A549 (cell line): ENCODE results near the gene HMCN1. TPM values are rescaled to one million over a fixed set of nuclear protein-coding genes. Genes with fewer than 3 reads are reported as not detected.
A peak's percentile ranks its signal among the peaks of the same experiment; 100 is the strongest.

Experiments
- ATAC-seq, 2 experiments: fragments of 200-7000 bp in 1 of 2; fragments of >200 bp in 1 of 2; cut with Nextera tagmentation in 1 of 2; cut with Tn5 transposase in 1 of 2; 3 replicates each; pipeline versions ENCODE4 v1.8.0 to v1.9.1; 2018 to 2020; ENCODE audit warnings: mild to moderate bottlenecking in 1 of 2, moderate library complexity in 1 of 2
- CTCF ChIA-PET: fragments of 300-600 bp; sonication (Branson Sonifier 250); formaldehyde crosslinking; extraction: SDS; loops from one replicate; lab custom pipeline; 2021; ENCODE audit warnings: antibody characterized with exemption, inconsistent platforms; lab: Yijun Ruan, JAX
- POLR2A ChIA-PET: fragments of 350-600 bp; formaldehyde crosslinking; extraction: SDS; loops from one replicate; lab custom pipeline; 2021; ENCODE audit warnings: antibody characterized with exemption, inconsistent platforms; lab: Yijun Ruan, JAX
- DNase-seq, 2 experiments: peaks; one replicate each; pipeline versions ENCODE4 v3.0.0 to v3.0.0-alpha.2; 2011 to 2016; ENCODE audit warnings: low read depth in 1 of 2, low spot score in 1 of 2
- FAIRE-seq: peaks from 2 replicates; lab custom pipeline; 2011; peaks lifted over from hg19 to GRCh38; lab: Jason Lieb, UNC
- H3K27ac ChIP-seq, 2 experiments: fragments of >200 bp; sonication (Bioruptor Twin); formaldehyde crosslinking; 3 replicates each; pipeline ENCODE4 v1.5.1; 2016 to 2017
- H3K4me1 ChIP-seq: fragments of >200 bp; sonication (Bioruptor Twin); formaldehyde crosslinking; 3 replicates; pipeline ENCODE4 v1.6.1; 2016
- H3K4me2 ChIP-seq: fragments of >200 bp; sonication (Bioruptor Twin); formaldehyde crosslinking; 3 replicates; pipeline ENCODE4 v1.6.1; 2016
- H3K4me3 ChIP-seq: fragments of >200 bp; sonication (Bioruptor Twin); formaldehyde crosslinking; 3 replicates; pipeline ENCODE4 v1.5.1; 2016
- H3K9me3 ChIP-seq: fragments of >200 bp; sonication (Bioruptor Twin); formaldehyde crosslinking; 3 replicates; pipeline ENCODE4 v1.6.1; 2016
- BCL3 ChIP-seq: fragments of >200 bp; sonication (Bioruptor Twin); formaldehyde crosslinking; IDR thresholded peaks from 3 replicates; pipeline ENCODE4 v1.6.1; 2016
- BHLHE40 ChIP-seq: IDR thresholded peaks from 2 replicates; pipeline ENCODE4 v1.6.1; 2012; ENCODE audit warnings: low read depth, low read length, inconsistent platforms
- CEBPB ChIP-seq, 2 experiments: fragments of >200 bp in 1 of 2; sonication (Bioruptor Twin) in 1 of 2; formaldehyde crosslinking in 1 of 2; IDR thresholded peaks; 2 replicates each; pipeline ENCODE4 v1.6.1; 2012 to 2016
- CHD4 ChIP-seq: fragments of 200-600 bp; sonication (generic); IDR thresholded peaks from 2 replicates; pipeline ENCODE4 v1.6.1; 2016; ENCODE audit warnings: antibody characterized with exemption, mild to moderate bottlenecking, borderline replicate concordance
- E2F6 ChIP-seq: IDR thresholded peaks from 2 replicates; pipeline ENCODE4 v1.6.1; 2012; ENCODE audit warnings: low read depth, borderline replicate concordance
- EHF ChIP-seq: fragments of 250-450 bp; sonication (Bioruptor Pico); IDR thresholded peaks from 2 replicates; pipeline ENCODE4 v1.5.0; 2020; ENCODE audit warnings: mild to moderate bottlenecking
- ELK1 ChIP-seq: fragments of 150-350 bp; IDR thresholded peaks from 2 replicates; pipeline ENCODE4 v1.6.1; 2014; ENCODE audit warnings: low read depth, mild to moderate bottlenecking, low read length
- FOSL2 ChIP-seq, 2 experiments: fragments of 450-650 bp in 1 of 2; fragments of >200 bp in 1 of 2; sonication (Bioruptor Twin) in 1 of 2; formaldehyde crosslinking; IDR thresholded peaks; 2 replicates each; pipeline versions ENCODE4 v1.5.0 to v1.6.1; 2016 to 2020; ENCODE audit warnings: mild to moderate bottlenecking in 1 of 2, moderate library complexity in 1 of 2
- HDAC2 ChIP-seq: fragments of 200-600 bp; sonication (generic); IDR thresholded peaks from 2 replicates; pipeline ENCODE4 v1.6.1; 2016
- HEYL ChIP-seq: fragments of 250-450 bp; sonication (Bioruptor Pico); IDR thresholded peaks from 2 replicates; pipeline ENCODE4 v1.8.0; 2021; ENCODE audit warnings: mild to moderate bottlenecking, moderate library complexity
- HMGXB4 ChIP-seq: fragments of 250-450 bp; sonication (Bioruptor Pico); IDR thresholded peaks from 2 replicates; pipeline ENCODE4 v1.5.0; 2021; ENCODE audit warnings: mild to moderate bottlenecking, moderate library complexity, borderline replicate concordance
- HOXB13 ChIP-seq: fragments of 250-450 bp; sonication (Bioruptor Pico); IDR thresholded peaks from 2 replicates; pipeline ENCODE4 v1.5.0; 2020; ENCODE audit warnings: low read depth, mild to moderate bottlenecking, moderate library complexity
- JUNB ChIP-seq: fragments of >200 bp; sonication (Bioruptor Twin); formaldehyde crosslinking; IDR thresholded peaks from 2 replicates; pipeline ENCODE4 v1.6.1; 2016
- KDM5A ChIP-seq: fragments of 200-600 bp; sonication (generic); IDR thresholded peaks from 2 replicates; pipeline ENCODE4 v1.6.1; 2016; ENCODE audit warnings: antibody characterized with exemption, mild to moderate bottlenecking
- MAX ChIP-seq: IDR thresholded peaks from 2 replicates; pipeline ENCODE4 v1.6.1; 2012
- MYC ChIP-seq: IDR thresholded peaks from 2 replicates; pipeline ENCODE4 v1.6.1; 2012; ENCODE audit warnings: mild to moderate bottlenecking, inconsistent platforms, low read length, improper control_type of control experiment, borderline replicate concordance
- NR3C1 ChIP-seq: fragments of >200 bp; sonication (Bioruptor Twin); formaldehyde crosslinking; IDR thresholded peaks from 3 replicates; pipeline ENCODE4 v1.6.1; 2017
- PBX3 ChIP-seq: IDR thresholded peaks from 2 replicates; pipeline ENCODE4 v1.6.1; 2012
- POLR2A ChIP-seq: IDR thresholded peaks from 2 replicates; pipeline ENCODE4 v1.6.1; 2012; ENCODE audit warnings: mild to moderate bottlenecking, low read length
- SMC3 ChIP-seq: fragments of >200 bp; sonication (Bioruptor Twin); formaldehyde crosslinking; IDR thresholded peaks from 3 replicates; pipeline ENCODE4 v1.6.1; 2018; ENCODE audit warnings: inconsistent platforms
- TP53 ChIP-seq: fragments of 250-450 bp; sonication (Bioruptor Pico); IDR thresholded peaks from 2 replicates; pipeline ENCODE4 v1.5.0; 2021; ENCODE audit warnings: mild to moderate bottlenecking, moderate library complexity
- USF2 ChIP-seq: fragments of 450-650 bp; IDR thresholded peaks from 2 replicates; pipeline ENCODE4 v1.6.1; 2014; ENCODE audit warnings: antibody characterized with exemption
- ZSCAN20 ChIP-seq: fragments of 250-450 bp; sonication (Bioruptor Pico); IDR thresholded peaks from 2 replicates; pipeline ENCODE4 v1.8.0; 2022; ENCODE audit warnings: mild to moderate bottlenecking, moderate library complexity
- WGBS: methylation state at CpG from one replicate; pipeline ENCODE4 v1.1.6; 2017; ENCODE audit errors: missing lambda C conversion rate; 5-methylcytosine and 5-hydroxymethylcytosine counted together
- polyA plus RNA-seq, 4 experiments: library from polyadenylated mRNA; depleted of rRNA in 3 of 4; stranded (reverse); fragments of >200 nt; fragmentation: RNase III in 1 of 4; extraction: RNeasy Plus Mini Kit Qiagen cat#74134 plus additional on column Dnase treatment in 1 of 4; gene quantifications; 2 replicates in 3 of 4; 3 replicates in 1 of 4; pipeline ENCODE4 v1.2.3, GENCODE V29; 2011 to 2017

The HMCN1 gene
- polyA plus RNA-seq, 2 of the 4 experiments (the other 2 are of a cell fraction) = 0.03 to 0.06 TPM

- TF ChIP-seq BHLHE40 = no peak
- no peak for TF ChIP-seq E2F6
- no peak for TF ChIP-seq ELK1
- TF ChIP-seq KDM5A = no peak
- TF ChIP-seq NR3C1 = no peak
- TF ChIP-seq USF2 = no peak
These were observed 501.5 kb downstream of the HMCN1 start (continued) for GRCh38 chr1:186235696-186236095.

GRCh38 chr1:186236921-186237320 lies 502.7 kb downstream of the HMCN1 start:
- FAIRE-seq (peak; percentile 28), DNase-seq (peak; percentile 62 to 77)
- no peak overlapping the region for H3K4me3 ChIP-seq
- peak overlapping the region in 1 of 2 experiments; percentile 62; a peak in 3 of 6 replicates for H3K27ac ChIP-seq
- peaks cover 18% of the 10 kb centered on the region for H3K4me1 ChIP-seq
- 29% methylated on average over 3 of the region's 3 CpGs for WGBS
- TF ChIP-seq MAX = 0 out of 2 replicates have a peak, but pooled peaks have one; percentile 30
- no peak for TF ChIP-seq CHD4
- peak; percentile 60 for TF ChIP-seq JUNB
- peak; percentile 73; the same call in 1 of the 2 replicates for TF ChIP-seq FOSL2 (IDR thresholded peaks at IDR 0.05)
- TF ChIP-seq FOSL2 (CRISPR knock-in tag; IDR thresholded peaks at IDR 0.05) = peak; percentile 85
- TF ChIP-seq BCL3 = no peak
- TF ChIP-seq BHLHE40 = no peak
- TF ChIP-seq, all 56 proteins: peak for 3
- Histone ChIP-seq H3K4me2 (peak overlapping the region; percentile 32), H3K9me3 (no peaks in the 10 kb centered on the region)
- ChIA-PET CTCF (interaction anchor here (0.6 to 0.9 kb wide), 2 partner anchors 25 to 37 kb away, joined by 3 read pairs; no protein-coding TSS in a partner anchor), POLR2A (no interaction called here)
- peak; percentile 98 to 99 for ATAC-seq

GRCh38 chr1:186239171-186239570 lies 505.0 kb downstream of the HMCN1 start:
- POLR2A ChIA-PET = no interaction called here
- H3K4me2 ChIP-seq = no peak overlapping the region
- TF ChIP-seq HOXB13 (CRISPR knock-in tag) = no peak
- TF ChIP-seq, all 56 proteins: peak for 0
- DNase-seq (no peak), FAIRE-seq (no peak), ATAC-seq (no peak)
- Histone ChIP-seq H3K4me3 (no peak overlapping the region), H3K9me3 (no peaks in the 10 kb centered on the region), H3K4me1 (peaks cover 18% of the 10 kb centered on the region), H3K27ac (no peak overlapping the region)
- CTCF ChIA-PET = no interaction called here

- DNase-seq = no peak
- CTCF ChIA-PET = no interaction called here
- Histone ChIP-seq H3K4me2 (no peak overlapping the region), H3K4me1 (peaks cover 14% of the 10 kb centered on the region), H3K27ac (no peak overlapping the region), H3K4me3 (no peak overlapping the region), H3K9me3 (no peaks in the 10 kb centered on the region)
- POLR2A ChIA-PET = no interaction called here
- ATAC-seq = no peak
- WGBS = 91% methylated on average over 1 of the region's 1 CpG
- no peak for FAIRE-seq
- TF ChIP-seq USF2 (no peak), HMGXB4 (CRISPR knock-in tag) (no peak), TP53 (CRISPR knock-in tag) (no peak), MYC (no peak), SMC3 (no peak), POLR2A (no peak), HDAC2 (no peak), HEYL (no peak), EHF (no peak), CEBPB (IDR thresholded peaks at IDR 0.05) (no peak), ZSCAN20 (no peak), BCL3 (no peak), PBX3 (no peak)
These were observed 506.2 kb downstream of the HMCN1 start for GRCh38 chr1:186240436-186240835.
